Thyroid gland (tissue), 4 donors: Measurements from ENCODE around the gene ZG16B. TPM values are rescaled to one million over a fixed set of nuclear protein-coding genes. Genes with fewer than 3 reads are reported as not detected.

Experiments
- DNase-seq, 2 donors: peaks; one replicate each; pipeline ENCODE4 v3.0.0-alpha.2; 2019
- H3K27ac ChIP-seq, 3 donors: fragments of 200-600 bp; sonication (generic); 1 replicate in 2 of 3; 2 replicates in 1 of 3; pipeline ENCODE4 v1.5.1; 2016 to 2019; ENCODE audit warnings: mild to moderate bottlenecking in 1 of 3, moderate library complexity in 1 of 3
- H3K27me3 ChIP-seq: fragments of 200-600 bp; sonication (generic); one replicate; pipeline ENCODE4 v1.5.1; 2019
- H3K36me3 ChIP-seq, 2 donors: fragments of 200-600 bp; sonication (generic); one replicate each; pipeline ENCODE4 v1.5.1; 2016 to 2019
- H3K4me1 ChIP-seq, 2 donors: fragments of 200-600 bp; sonication (generic); one replicate each; pipeline ENCODE4 v1.5.1; 2017 to 2019
- H3K4me3 ChIP-seq, 3 donors: fragments of 200-600 bp; sonication (generic); replicated peaks in 1 of 3; 1 replicate in 2 of 3; 2 replicates in 1 of 3; pipeline ENCODE4 v1.5.1; 2016; ENCODE audit warnings: mild to moderate bottlenecking in 1 of 3
- H3K9me3 ChIP-seq: fragments of 200-600 bp; sonication (generic); one replicate; pipeline ENCODE4 v1.5.1; 2017
- CTCF ChIP-seq, 6 experiments: fragments of 200-600 bp in 3 of 6; fragments of 450-650 bp in 3 of 6; sonication (generic) in 3 of 6; IDR thresholded peaks; one replicate each; pipeline ENCODE4 v1.5.1; 2016 to 2019; ENCODE audit warnings: antibody characterized with exemption in 6 of 6, mild to moderate bottlenecking in 2 of 6, inconsistent platforms in 1 of 6, moderate library complexity in 1 of 6
- POLR2A ChIP-seq, 2 donors: fragments of 450-650 bp; IDR thresholded peaks; one replicate each; pipeline ENCODE4 v1.6.1; 2017; ENCODE audit warnings: antibody characterized with exemption in 2 of 2, mild to moderate bottlenecking in 2 of 2, moderate library complexity in 1 of 2
- WGBS, 2 donors: methylation state at CpG; one replicate each; pipeline ENCODE4 v1.1.5; 2017; 5-methylcytosine and 5-hydroxymethylcytosine counted together
- intact Hi-C: fragments of 100-400 bp; cut with DNase I; formaldehyde crosslinking; loops from one replicate; pipeline ENCODE4 v1.15.1; 2023
- total RNA-seq, 4 donors: library from RNA; depleted of rRNA; stranded (reverse); fragments of >200 nt; gene quantifications; one replicate each; pipeline ENCODE4 v1.2.3, GENCODE V29; 2016

ZG16B gene
- total RNA-seq, 4 donors from 2014 or later, result not detected

DNA sequence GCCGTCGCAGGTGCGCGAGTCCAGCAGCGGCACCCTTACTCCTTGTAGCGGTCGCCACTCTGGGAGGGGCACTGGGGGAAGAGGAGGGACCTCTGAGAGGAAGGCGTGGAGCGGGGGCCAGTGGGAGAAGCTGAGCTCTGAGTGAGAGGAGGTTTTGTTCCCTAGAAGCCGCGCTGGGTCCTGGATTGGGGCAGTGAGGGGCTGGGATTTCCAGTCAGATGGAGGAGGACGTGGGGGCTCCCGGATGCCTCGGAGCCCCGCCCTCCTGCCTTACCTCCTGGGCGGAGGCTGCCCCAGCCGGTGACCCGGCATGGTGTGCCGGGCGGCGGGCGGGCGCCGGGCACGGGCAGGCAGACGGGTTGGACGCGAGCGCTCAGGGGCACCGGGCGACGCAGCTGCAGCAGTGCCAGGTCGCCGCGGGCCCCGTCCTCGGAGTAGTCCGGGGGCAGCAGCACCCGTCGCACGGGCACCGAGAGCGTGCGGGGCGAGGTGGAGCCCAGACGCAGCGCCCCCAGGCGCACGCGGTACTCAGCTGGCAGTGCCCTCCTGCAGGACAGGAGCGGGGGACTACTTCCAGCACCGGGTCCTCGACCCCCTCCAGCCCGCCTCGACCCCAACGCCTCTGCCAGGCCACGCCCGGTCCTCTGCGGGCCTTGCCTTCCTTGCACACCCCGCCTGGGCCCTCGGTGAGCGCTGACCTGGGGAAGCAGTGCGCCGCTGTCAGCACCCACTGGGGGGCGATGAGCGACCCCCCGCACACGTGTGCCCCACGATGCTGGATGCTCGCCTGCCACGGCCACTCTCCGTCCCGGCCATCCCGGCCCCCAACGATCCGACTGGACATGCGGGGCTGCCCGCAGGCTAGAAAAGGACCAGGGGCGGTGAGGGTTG, 44.8 kb upstream of the ZG16B start:
- no peak for DNase-seq
- no peak overlapping the region for H3K27ac ChIP-seq
- peaks cover 0 to 8% of the 10 kb centered on the region in 2 donors for H3K4me1 ChIP-seq
- peaks cover 14% of the 10 kb centered on the region for H3K27me3 ChIP-seq
- H3K36me3 ChIP-seq, result no peaks in the 10 kb centered on the region
- TF ChIP-seq POLR2A (IDR thresholded peaks at IDR 0.05), result no peak
- no peak for TF ChIP-seq CTCF (IDR thresholded peaks at IDR 0.05)
- 8 to 22% methylated on average over 40 to 50 of the region's 79 CpGs for WGBS, 2 donors
- H3K9me3 ChIP-seq, result no peaks in the 10 kb centered on the region
- no peak overlapping the region for H3K4me3 ChIP-seq
- intact Hi-C loops, result no loop called here

DNA sequence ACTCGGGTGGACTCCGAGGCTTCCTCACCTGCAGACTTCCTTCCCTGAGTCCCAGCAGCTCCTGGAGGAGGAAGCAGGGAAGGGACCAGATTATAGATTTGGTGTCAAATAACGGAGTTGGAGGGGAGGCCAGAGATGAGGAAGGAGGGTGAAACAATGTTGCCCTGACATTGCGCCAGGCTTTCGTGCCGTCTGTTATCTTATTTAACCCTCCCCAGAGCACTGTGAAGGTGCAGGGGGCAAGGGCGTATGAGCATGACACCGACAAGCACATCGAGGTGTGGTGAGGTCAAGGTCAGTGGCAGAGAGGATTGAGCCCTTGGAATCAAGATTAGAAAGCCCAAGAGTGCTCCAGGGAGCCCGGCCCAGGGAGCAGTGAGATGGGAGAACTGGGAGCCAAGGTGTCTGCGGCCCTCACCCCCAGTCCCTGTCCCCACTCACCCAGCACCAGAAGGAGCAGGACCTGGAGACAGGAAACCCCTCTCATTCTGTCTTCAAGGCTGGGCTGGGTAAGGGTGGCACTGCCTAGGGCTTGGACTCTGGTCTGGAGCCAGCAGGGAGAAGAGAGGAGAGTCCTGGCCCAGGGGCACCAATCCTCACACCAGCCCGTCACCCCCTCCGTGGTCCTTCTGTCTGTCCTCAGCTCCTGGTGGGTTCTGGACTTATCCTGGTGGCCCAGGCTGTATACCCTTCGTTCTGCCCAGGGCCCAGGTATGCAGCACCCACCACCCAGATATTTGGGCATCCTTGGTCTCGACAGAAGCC, 43.9 kb upstream of the ZG16B start:
- DNase-seq, result no peak
- 61 to 64% methylated on average over 14 to 15 of the region's 15 CpGs for whole genome bisulfite sequencing, 2 donors
- Histone ChIP-seq H3K27ac (no peak overlapping the region), H3K4me3 (no peak overlapping the region), H3K9me3 (no peaks in the 10 kb centered on the region), H3K4me1 (peaks cover 0 to 8% of the 10 kb centered on the region in 2 donors), H3K36me3 (no peaks in the 10 kb centered on the region), H3K27me3 (peaks cover 14% of the 10 kb centered on the region)
- TF ChIP-seq POLR2A (IDR thresholded peaks at IDR 0.05) (no peak), CTCF (IDR thresholded peaks at IDR 0.05) (no peak)
- intact Hi-C loops, result no loop called here

- no peak for DNase-seq
- TF ChIP-seq CTCF (IDR thresholded peaks at IDR 0.05) (no peak), POLR2A (IDR thresholded peaks at IDR 0.05) (no peak)
- WGBS, 2 donors, result 51 to 71% methylated on average over 3 of the region's 3 CpGs
- Histone ChIP-seq H3K27ac (no peak overlapping the region), H3K4me3 (no peak overlapping the region), H3K4me1 (peaks cover 0 to 8% of the 10 kb centered on the region in 2 donors), H3K27me3 (peaks cover 14% of the 10 kb centered on the region), H3K36me3 (no peaks in the 10 kb centered on the region), H3K9me3 (no peaks in the 10 kb centered on the region)
- intact Hi-C loops, result no loop called here
Measured at GRCh38 chr16:2786826-2787151, 43.3 kb upstream of the ZG16B start.

- no peak within 1 kb of the TSS for H3K4me3 ChIP-seq
- no peak for DNase-seq
- H3K27me3 ChIP-seq, result peaks cover 14% of the 10 kb centered on the region
- intact Hi-C loops, result no loop called here
- 15 to 23% methylated on average over 9 to 10 of the region's 10 CpGs for WGBS, 2 donors
- no peak for TF ChIP-seq CTCF (IDR thresholded peaks at IDR 0.05)
- TF ChIP-seq POLR2A (IDR thresholded peaks at IDR 0.05), result no peak
- H3K36me3 ChIP-seq, result no peaks in the 10 kb centered on the region
- no peaks in the 10 kb centered on the region for H3K9me3 ChIP-seq
- H3K27ac ChIP-seq, result no peak within 1 kb of the TSS
- H3K4me1 ChIP-seq, result peaks cover 0 to 8% of the 10 kb centered on the region in 2 donors
Measured at GRCh38 chr16:2787406-2787805, 42.7 kb upstream of the ZG16B start, which contains the start of gene PRSS33. TSS of gene PRSS33 (minus strand) at chr16:2787560. CDS start at chr16:2786547, 1,013 bp downstream.

DNA sequence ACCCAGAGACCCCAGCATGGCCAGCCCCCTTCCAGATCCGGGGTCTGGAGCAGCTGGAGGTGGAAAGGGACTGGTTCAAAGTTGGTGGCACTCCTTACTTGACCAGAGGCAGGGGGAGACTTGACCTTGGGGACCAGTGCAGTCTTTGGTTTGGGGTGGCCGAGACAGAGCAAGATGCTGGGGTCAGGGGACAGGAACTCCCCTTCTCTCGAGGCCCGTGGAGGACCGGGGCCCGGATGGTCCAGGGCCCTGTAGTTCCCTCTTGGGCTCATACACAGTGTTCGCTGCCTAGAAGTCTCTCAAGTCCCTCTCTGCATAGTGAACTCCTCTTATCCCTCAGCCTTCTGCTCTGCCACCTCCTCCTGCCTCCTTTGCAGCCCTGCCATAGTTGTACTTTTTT, 42.1 kb upstream of the ZG16B start:
- H3K4me3 ChIP-seq, result no peak overlapping the region
- TF ChIP-seq POLR2A (IDR thresholded peaks at IDR 0.05) (no peak), CTCF (IDR thresholded peaks at IDR 0.05) (no peak)
- intact Hi-C loops, result no loop called here
- DNase-seq, result no peak
- peaks cover 0 to 8% of the 10 kb centered on the region in 2 donors for H3K4me1 ChIP-seq
- no peaks in the 10 kb centered on the region for H3K9me3 ChIP-seq
- 37 to 38% methylated on average over 6 to 7 of the region's 7 CpGs for WGBS, 2 donors
- peaks cover 14% of the 10 kb centered on the region for H3K27me3 ChIP-seq
- no peak overlapping the region for H3K27ac ChIP-seq
- H3K36me3 ChIP-seq, result no peaks in the 10 kb centered on the region
